NAMALWA (cell line): ENCODE measurements around the gene HEPHL1.

Source experiments
- DNase-seq: peaks from one replicate; pipeline ENCODE4 v3.0.0-alpha.2; 2015; ENCODE audit warnings: low spot score

Gene HEPHL1

GRCh38 chr11:94025690-94026394, 4.7 kb downstream of the HEPHL1 start:
- DNase-seq = no peak

GRCh38 chr11:94027210-94027609, 6.1 kb downstream of the HEPHL1 start:
- DNase-seq = no peak

GRCh38 chr11:94028436-94028835, 7.3 kb downstream of the HEPHL1 start:
- no peak for DNase-seq

GRCh38 chr11:94030059-94030458, 8.9 kb downstream of the HEPHL1 start:
- no peak for DNase-seq

- no peak for DNase-seq
Observed at GRCh38 chr11:94031625-94032024, 10.5 kb downstream of the HEPHL1 start.

- DNase-seq = no peak
Observed at GRCh38 chr11:94032066-94032465, 10.9 kb downstream of the HEPHL1 start.

GRCh38 chr11:94032725-94033124, 11.6 kb downstream of the HEPHL1 start:
- DNase-seq = no peak

GRCh38 chr11:94034207-94034606, 13.1 kb downstream of the HEPHL1 start:
- no peak for DNase-seq

- no peak for DNase-seq
Observed at GRCh38 chr11:94036096-94036495, 14.9 kb downstream of the HEPHL1 start.

GRCh38 chr11:94043241-94043640, 22.1 kb downstream of the HEPHL1 start:
- DNase-seq = peak; percentile 1

GRCh38 chr11:94046796-94047195, 25.6 kb downstream of the HEPHL1 start:
- no peak for DNase-seq

GRCh38 chr11:94048032-94048709, 27.0 kb downstream of the HEPHL1 start:
- DNase-seq = no peak

- no peak for DNase-seq
Observed at GRCh38 chr11:94049351-94049750, 28.2 kb downstream of the HEPHL1 start.

GRCh38 chr11:94058630-94059029, 37.5 kb downstream of the HEPHL1 start:
- no peak for DNase-seq

GRCh38 chr11:94059065-94059464, 37.9 kb downstream of the HEPHL1 start:
- DNase-seq = no peak

GRCh38 chr11:94060401-94060800, 39.2 kb downstream of the HEPHL1 start:
- no peak for DNase-seq

GRCh38 chr11:94062360-94062759, 41.2 kb downstream of the HEPHL1 start:
- no peak for DNase-seq

- DNase-seq = no peak
Observed at GRCh38 chr11:94066901-94067429, 45.8 kb downstream of the HEPHL1 start.

- DNase-seq = no peak
Observed at GRCh38 chr11:94068764-94069163, 47.6 kb downstream of the HEPHL1 start.

- no peak for DNase-seq
Observed at GRCh38 chr11:94077552-94078293, 56.6 kb downstream of the HEPHL1 start.

GRCh38 chr11:94084164-94084563, 63.0 kb downstream of the HEPHL1 start:
- no peak for DNase-seq

- DNase-seq = no peak
Observed at GRCh38 chr11:94088906-94089305, 67.8 kb downstream of the HEPHL1 start.

- no peak for DNase-seq
Observed at GRCh38 chr11:94089341-94089740, 68.2 kb downstream of the HEPHL1 start.
